ENCODE measurements around the gene SH3D21.

SH3D21 gene

DNA sequence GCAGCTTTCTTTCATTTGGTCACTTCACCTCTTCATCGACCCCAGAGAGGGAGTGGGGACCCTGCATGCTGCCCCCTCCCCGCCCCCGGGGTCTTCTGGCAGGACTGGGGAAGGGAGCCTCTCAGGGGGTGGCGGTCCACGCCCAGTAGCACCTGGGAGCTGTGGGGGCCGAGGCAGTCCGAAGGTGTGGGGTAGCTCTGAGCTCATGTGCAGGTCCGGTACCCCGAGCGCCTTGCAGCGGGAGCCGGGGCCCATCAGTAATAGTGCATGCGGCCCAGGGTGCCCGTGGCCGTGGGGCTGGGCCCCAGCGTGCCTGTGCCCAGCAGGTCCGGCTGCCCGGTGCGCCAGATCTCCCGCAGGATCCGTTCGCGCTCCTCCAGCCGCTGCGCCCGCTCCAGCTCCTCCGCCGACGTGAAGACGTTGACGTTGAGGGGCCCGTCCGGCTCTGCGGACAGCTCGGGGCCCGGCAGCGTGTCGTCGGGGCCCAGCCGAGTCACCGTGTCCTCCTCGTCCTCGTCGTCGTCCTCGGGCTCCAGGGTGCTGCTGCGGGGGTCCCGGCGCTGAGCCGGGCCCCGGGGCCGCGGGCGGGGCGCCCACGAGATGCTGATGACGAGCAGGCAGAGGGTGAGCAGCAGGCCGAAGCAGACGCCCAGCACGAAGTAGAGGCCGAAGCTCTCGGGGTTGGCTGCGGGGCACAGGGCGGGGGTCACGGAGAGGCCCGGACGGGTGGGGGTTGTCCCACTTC is 16.0 kb downstream of the SH3D21 start:
- DNase-seq (ENCODE audit: low read depth) = peak; percentile 36
- no peak for TF ChIP-seq POLR2A (IDR thresholded peaks at IDR 0.05; ENCODE audit: extremely low read depth, insufficient read length)
- TF ChIP-seq MYC (IDR thresholded peaks at IDR 0.05; ENCODE audit: low read depth, low read length) = no peak
- H3K4me3 ChIP-seq (ENCODE audit: low read depth, low read length) = peak overlapping the region; percentile 53

DNA sequence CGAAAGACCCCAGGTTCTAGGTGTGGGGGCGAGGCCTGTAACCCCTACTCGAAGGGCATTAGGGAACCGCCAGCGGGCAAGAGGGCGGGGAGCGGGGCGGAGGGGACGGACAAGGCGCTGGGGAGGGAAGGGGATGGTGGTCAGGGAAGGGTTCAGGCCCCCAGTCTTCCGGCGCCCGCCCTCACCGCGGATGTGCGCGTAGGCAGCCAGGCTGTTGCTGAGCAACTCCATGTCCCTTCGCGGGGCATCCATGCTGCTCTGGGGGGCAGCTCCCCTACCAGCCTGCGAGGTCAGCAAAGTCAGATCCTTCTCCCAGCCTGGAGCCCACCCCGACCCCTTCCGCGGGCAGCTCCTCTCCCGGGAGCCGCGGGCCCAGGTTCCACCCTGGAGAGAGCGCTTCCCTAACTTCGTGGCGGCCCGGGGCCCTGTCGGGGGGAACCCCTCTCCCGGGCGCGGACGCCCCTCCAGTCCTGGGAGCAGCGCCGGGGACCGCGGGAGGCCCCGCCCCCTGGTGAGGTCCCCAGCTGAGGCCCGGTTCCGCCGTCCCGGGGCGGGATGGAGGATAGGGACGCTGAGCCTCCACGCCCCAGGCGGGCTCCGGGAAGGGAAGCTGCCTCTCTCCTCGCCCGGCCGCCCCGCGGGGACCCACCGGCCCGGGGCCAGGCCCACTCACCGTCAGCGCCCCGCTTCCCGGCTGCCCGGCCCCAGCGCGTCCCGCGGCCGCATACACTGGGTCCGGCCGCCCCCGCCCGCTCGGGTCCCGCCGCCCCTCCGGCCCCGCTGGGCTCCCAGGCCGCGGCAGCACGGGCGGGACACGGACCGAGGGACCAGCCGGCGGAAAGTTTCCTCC is 16.8 kb downstream of the SH3D21 start:
- no peak for TF ChIP-seq MYC (IDR thresholded peaks at IDR 0.05; ENCODE audit: low read depth, low read length)
- TF ChIP-seq POLR2A (IDR thresholded peaks at IDR 0.05; ENCODE audit: extremely low read depth, insufficient read length) = no peak
- TF ChIP-seq, protein P1, sequence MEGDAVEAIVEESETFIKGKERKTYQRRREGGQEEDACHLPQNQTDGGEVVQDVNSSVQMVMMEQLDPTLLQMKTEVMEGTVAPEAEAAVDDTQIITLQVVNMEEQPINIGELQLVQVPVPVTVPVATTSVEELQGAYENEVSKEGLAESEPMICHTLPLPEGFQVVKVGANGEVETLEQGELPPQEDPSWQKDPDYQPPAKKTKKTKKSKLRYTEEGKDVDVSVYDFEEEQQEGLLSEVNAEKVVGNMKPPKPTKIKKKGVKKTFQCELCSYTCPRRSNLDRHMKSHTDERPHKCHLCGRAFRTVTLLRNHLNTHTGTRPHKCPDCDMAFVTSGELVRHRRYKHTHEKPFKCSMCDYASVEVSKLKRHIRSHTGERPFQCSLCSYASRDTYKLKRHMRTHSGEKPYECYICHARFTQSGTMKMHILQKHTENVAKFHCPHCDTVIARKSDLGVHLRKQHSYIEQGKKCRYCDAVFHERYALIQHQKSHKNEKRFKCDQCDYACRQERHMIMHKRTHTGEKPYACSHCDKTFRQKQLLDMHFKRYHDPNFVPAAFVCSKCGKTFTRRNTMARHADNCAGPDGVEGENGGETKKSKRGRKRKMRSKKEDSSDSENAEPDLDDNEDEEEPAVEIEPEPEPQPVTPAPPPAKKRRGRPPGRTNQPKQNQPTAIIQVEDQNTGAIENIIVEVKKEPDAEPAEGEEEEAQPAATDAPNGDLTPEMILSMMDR (IDR thresholded peaks at IDR 0.05; ENCODE audit: low read depth, low read length) = no peak
- peak overlapping the region; percentile 53 for H3K4me3 ChIP-seq (ENCODE audit: low read depth, low read length)
- DNase-seq (ENCODE audit: low read depth) = peak; percentile 76

DNA sequence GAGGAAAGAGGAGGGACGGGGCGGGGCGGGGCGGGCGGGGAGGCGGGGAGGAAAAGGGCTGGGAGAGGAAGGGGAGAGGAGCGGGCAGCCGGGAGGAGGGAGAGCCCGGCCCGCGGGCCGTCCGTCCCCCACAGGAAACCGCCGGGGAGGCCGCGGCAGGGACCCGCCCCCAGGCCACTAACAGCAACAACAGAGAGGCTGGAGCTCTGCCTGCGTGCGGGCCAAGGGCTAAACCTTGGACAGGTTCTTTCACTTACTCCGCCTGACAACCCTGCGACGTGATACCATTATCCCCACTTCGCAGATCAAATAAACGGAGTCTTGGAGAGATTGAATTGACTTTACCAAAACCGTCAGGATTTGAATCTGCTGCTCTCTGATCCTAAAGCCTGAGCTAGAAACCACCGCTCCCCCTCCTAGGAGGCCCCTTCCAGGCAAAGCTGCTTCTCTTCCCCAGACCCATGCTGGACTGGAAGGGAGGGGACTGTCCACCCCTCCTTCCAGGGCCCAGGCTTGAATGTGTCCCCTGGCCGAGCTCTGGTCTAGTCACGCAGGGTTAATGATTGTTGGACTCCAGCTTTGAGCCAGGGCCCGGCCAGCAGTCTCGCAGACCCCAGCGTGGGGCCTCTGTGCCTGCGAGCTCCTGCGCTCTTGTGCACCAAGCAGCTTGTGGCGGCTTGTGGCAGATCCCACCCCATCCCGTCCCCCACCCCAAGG is 17.6 kb downstream of the SH3D21 start, which contains the start of gene EVA1B:
TSS of gene EVA1B (minus strand) at position 10 of the 717 bp plus-strand sequence. CDS start 608 bp downstream, outside the sequence.
- peak; percentile 92 for DNase-seq (ENCODE audit: low read depth)
- TF ChIP-seq, protein P2, sequence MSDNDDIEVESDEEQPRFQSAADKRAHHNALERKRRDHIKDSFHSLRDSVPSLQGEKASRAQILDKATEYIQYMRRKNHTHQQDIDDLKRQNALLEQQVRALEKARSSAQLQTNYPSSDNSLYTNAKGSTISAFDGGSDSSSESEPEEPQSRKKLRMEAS (IDR thresholded peaks at IDR 0.05; ENCODE audit: low read depth, low read length) = no peak; the same call in 1 of the 2 replicates
- TF ChIP-seq, protein P1 (IDR thresholded peaks at IDR 0.05; ENCODE audit: low read depth, low read length) = no peak
- TF ChIP-seq POLR2A (IDR thresholded peaks at IDR 0.05; ENCODE audit: extremely low read depth, insufficient read length) (peak; percentile 43), MYC (IDR thresholded peaks at IDR 0.05; ENCODE audit: low read depth, low read length) (no peak)

DNA sequence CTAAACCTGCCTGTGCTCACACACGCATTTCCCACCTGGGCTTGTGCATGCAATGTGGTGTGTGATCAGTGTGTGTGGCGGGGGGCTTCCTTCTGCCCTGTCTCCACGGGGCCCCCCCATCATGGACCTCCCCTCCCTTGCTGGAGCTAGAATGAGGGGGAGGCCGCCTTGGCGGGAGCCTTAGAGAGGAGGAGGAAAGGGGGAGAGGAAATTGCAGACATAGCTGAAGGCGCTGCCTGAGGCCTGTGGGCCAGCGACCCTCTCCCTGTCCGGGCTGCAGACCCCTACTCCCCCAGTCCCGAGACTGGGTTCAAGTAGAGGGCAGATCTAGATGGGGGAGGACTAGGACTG is 18.2 kb downstream of the SH3D21 start:
- TF ChIP-seq MYC (IDR thresholded peaks at IDR 0.05; ENCODE audit: low read depth, low read length) = 0 out of 2 replicates have a peak, but pooled peaks have one; percentile 14
- TF ChIP-seq POLR2A (IDR thresholded peaks at IDR 0.05; ENCODE audit: extremely low read depth, insufficient read length) = no peak
- TF ChIP-seq, protein P1 (IDR thresholded peaks at IDR 0.05; ENCODE audit: low read depth, low read length) = no peak
- H3K4me3 ChIP-seq (ENCODE audit: low read depth, low read length) = peak overlapping the region; percentile 28
- peak; percentile 70 for DNase-seq (ENCODE audit: low read depth)

More for the DNA sequence above, 17.6 kb downstream of the SH3D21 start, which contains the start of gene EVA1B:
- H3K4me3 ChIP-seq (ENCODE audit: low read depth, low read length) = peak within 1 kb of the TSS; percentile 61

DNA sequence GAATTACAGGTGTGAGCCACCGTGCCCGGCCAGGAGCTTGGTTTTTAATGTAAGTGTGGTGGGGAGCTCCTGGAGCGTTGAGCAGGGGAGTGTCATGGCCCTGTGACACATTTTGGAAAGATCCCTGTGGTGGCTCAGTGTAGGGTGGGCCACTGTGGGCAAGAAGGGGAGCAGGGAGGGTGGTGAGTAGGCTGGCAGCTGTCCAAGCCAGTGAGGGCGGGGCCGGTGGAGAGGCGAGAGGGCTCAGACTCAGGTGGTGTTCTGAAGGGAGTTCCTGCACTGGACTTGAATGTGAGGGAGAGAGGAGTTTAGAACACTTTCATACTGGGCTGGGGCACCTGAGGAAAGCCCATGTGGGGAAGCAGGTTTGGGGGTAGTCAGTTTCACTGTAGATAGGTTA is 20.3 kb downstream of the SH3D21 start:
- TF ChIP-seq, protein P1 (IDR thresholded peaks at IDR 0.05; ENCODE audit: low read depth, low read length) = no peak
- TF ChIP-seq, protein P2 (IDR thresholded peaks at IDR 0.05; ENCODE audit: low read depth, low read length) = no peak
- no peak for TF ChIP-seq MYC (IDR thresholded peaks at IDR 0.05; ENCODE audit: low read depth, low read length)
- TF ChIP-seq POLR2A (IDR thresholded peaks at IDR 0.05; ENCODE audit: extremely low read depth, insufficient read length) = no peak
- no peak for DNase-seq (ENCODE audit: low read depth)
- H3K4me3 ChIP-seq (ENCODE audit: low read depth, low read length) = no peak overlapping the region

Measured in NB4 (cell line).